RWPE1 (cell line): ENCODE results near the gene SYT6.
"Not testable (repeated sequence)": the region's sequence is repeated elsewhere in the genome, so short reads cannot be mapped to it uniquely, and the experiment has no call there.

Source experiments
- CTCF ChIA-PET: fragments of 350-600 bp; sonication (Branson Sonifier 250); formaldehyde crosslinking; extraction: SDS; loops from one replicate; lab custom pipeline; 2021; lab: Yijun Ruan, JAX
- POLR2A ChIA-PET: fragments of 400-600 bp; formaldehyde crosslinking; extraction: SDS; loops from one replicate; lab custom pipeline; 2020; ENCODE audit warnings: antibody characterized with exemption; ENCODE audit not compliant: low non-redundant PET; lab: Yijun Ruan, JAX
- DNase-seq: peaks from one replicate; pipeline ENCODE4 v3.0.0; 2012; ENCODE audit warnings: low spot score
- H3K27ac ChIP-seq: fragments of 450-650 bp; 2 replicates; pipeline ENCODE4 v1.5.1; 2017
- CTCF ChIP-seq: fragments of 450-650 bp; conservative IDR thresholded peaks from 2 replicates; pipeline ENCODE4 v1.5.1; 2017; ENCODE audit warnings: low read depth, mild to moderate bottlenecking

Gene SYT6

GRCh38 chr1:114061121-114061830, 92.4 kb downstream of the SYT6 start:
- no peak for DNase-seq
- CTCF ChIA-PET, result no interaction called here
- POLR2A ChIA-PET, result no interaction called here
- no peak overlapping the region for H3K27ac ChIP-seq
- TF ChIP-seq CTCF, result no peak

- DNase-seq, POLR2A ChIA-PET, H3K27ac ChIP-seq, CTCF ChIA-PET: not testable (repeated sequence)
Observed at GRCh38 chr1:114058236-114058635, 95.4 kb downstream of the SYT6 start.

GRCh38 chr1:114054148-114054547, 99.5 kb downstream of the SYT6 start:
- H3K27ac ChIP-seq, result no peak overlapping the region
- DNase-seq, result no peak
- CTCF ChIA-PET, result interaction anchor here (0.7 kb wide), 1 partner anchor 8 kb away, joined by 3 read pairs; no protein-coding TSS in a partner anchor
- no peak for TF ChIP-seq CTCF
- POLR2A ChIA-PET, result no interaction called here

- TF ChIP-seq CTCF, result no peak
- CTCF ChIA-PET, result no interaction called here
- POLR2A ChIA-PET, result no interaction called here
Observed at GRCh38 chr1:114048232-114048631, 105.4 kb downstream of the SYT6 start.

GRCh38 chr1:114043548-114043947, 110.1 kb downstream of the SYT6 start:
- no peak for DNase-seq
- TF ChIP-seq CTCF, result no peak
- H3K27ac ChIP-seq, result no peak overlapping the region
- CTCF ChIA-PET, result interaction anchor here (0.6 kb wide), 1 partner anchor 18 kb away, joined by 3 read pairs; no protein-coding TSS in a partner anchor
- POLR2A ChIA-PET, result no interaction called here

More at GRCh38 chr1:114048232-114048631, 105.4 kb downstream of the SYT6 start:
- DNase-seq, result no peak
- H3K27ac ChIP-seq, result no peak overlapping the region

GRCh38 chr1:114043054-114043453, 110.6 kb downstream of the SYT6 start:
- CTCF ChIA-PET, result no interaction called here
- no peak for DNase-seq
- POLR2A ChIA-PET, result no interaction called here

More at GRCh38 chr1:114043054-114043453, 110.6 kb downstream of the SYT6 start:
- no peak overlapping the region for H3K27ac ChIP-seq
- TF ChIP-seq CTCF, result no peak
